Astrocyte of the spinal cord (primary cell): ENCODE measurements around the gene CSF2.

Source experiments
- DNase-seq: peaks from one replicate; pipeline ENCODE4 v3.0.0; 2011; ENCODE audit warnings: low read depth, low spot score
- H3K4me3 ChIP-seq: 2 replicates; pipeline ENCODE4 v1.5.1; 2011; ENCODE audit warnings: low read depth, mild to moderate bottlenecking, low read length, moderate library complexity
- CTCF ChIP-seq: IDR thresholded peaks from 2 replicates; pipeline ENCODE4 v1.5.1; 2012; ENCODE audit warnings: low read depth, mild to moderate bottlenecking, low read length, inconsistent platforms
- in situ Hi-C: cut with HindIII; loops from 2 replicates; pipeline ENCODE4 v1.10.0; 2017; ENCODE audit warnings: low sequenced_read_pairs

Gene CSF2

GRCh38 chr5:132053483-132053882 lies 20.1 kb upstream of the CSF2 start:
- no peak for TF ChIP-seq CTCF
- in situ Hi-C loops: no loop called here

GRCh38 chr5:132054031-132054696 lies 19.4 kb upstream of the CSF2 start:
- no peak for DNase-seq
- in situ Hi-C loops: no loop called here
- H3K4me3 ChIP-seq: no peak overlapping the region
- no peak for TF ChIP-seq CTCF

More at GRCh38 chr5:132053483-132053882, 20.1 kb upstream of the CSF2 start:
- H3K4me3 ChIP-seq: no peak overlapping the region
- DNase-seq: no peak

- TF ChIP-seq CTCF: no peak
- H3K4me3 ChIP-seq: no peak overlapping the region
- in situ Hi-C loops: no loop called here
- no peak for DNase-seq
Measured at GRCh38 chr5:132054697-132055440, 18.7 kb upstream of the CSF2 start.

GRCh38 chr5:132055441-132055807 lies 18.2 kb upstream of the CSF2 start:
- DNase-seq: no peak
- no peak for TF ChIP-seq CTCF
- in situ Hi-C loops: no loop called here
- no peak overlapping the region for H3K4me3 ChIP-seq

- TF ChIP-seq CTCF: no peak
- in situ Hi-C loops: no loop called here
- DNase-seq: no peak
- H3K4me3 ChIP-seq: no peak overlapping the region
Measured at GRCh38 chr5:132055808-132056609, 17.6 kb upstream of the CSF2 start.

- H3K4me3 ChIP-seq: no peak overlapping the region
- TF ChIP-seq CTCF: no peak
- in situ Hi-C loops: no loop called here
- DNase-seq: no peak
Measured at GRCh38 chr5:132056610-132057497, 16.7 kb upstream of the CSF2 start.
